Keratinocyte (primary cell): ENCODE results near the gene STIM1. TPM values are rescaled to one million over a fixed set of nuclear protein-coding genes. Genes with fewer than 3 reads are reported as not detected.
A peak's percentile ranks its signal among the peaks of the same experiment; 100 is the strongest.

ENCODE experiments used
- DNase-seq: peaks from one replicate; pipeline ENCODE4 v3.0.0-alpha.2; 2011; ENCODE audit warnings: low read depth, missing footprints, low spot score
- FAIRE-seq: peaks from 2 replicates; lab custom pipeline; 2011; peaks lifted over from hg19 to GRCh38; lab: Jason Lieb, UNC
- H2AFZ ChIP-seq: 2 replicates; pipeline ENCODE4 v1.6.0; 2012; ENCODE audit warnings: low read length, control low read depth, inconsistent platforms; ENCODE audit not compliant: control insufficient read depth
- H3K27ac ChIP-seq: 2 replicates; pipeline ENCODE4 v1.5.1; 2011; ENCODE audit warnings: low read length; ENCODE audit not compliant: control insufficient read depth, insufficient read depth
- H3K27me3 ChIP-seq: 3 replicates; pipeline ENCODE4 v1.6.0; 2011; ENCODE audit warnings: low read length; ENCODE audit not compliant: control insufficient read depth, insufficient read depth; ENCODE audit errors: extremely low read depth
- H3K36me3 ChIP-seq, 2 experiments: 2 replicates in 1 of 2; 3 replicates in 1 of 2; pipeline ENCODE4 v1.5.1; 2011; ENCODE audit warnings: low read length in 2 of 2, mild to moderate bottlenecking in 1 of 2; ENCODE audit not compliant: control insufficient read depth in 2 of 2, insufficient read depth in 2 of 2; ENCODE audit errors: extremely low read depth in 1 of 2
- H3K4me1 ChIP-seq: 3 replicates; pipeline ENCODE4 v1.5.1; 2011; ENCODE audit warnings: low read length; ENCODE audit not compliant: control insufficient read depth, insufficient read depth; ENCODE audit errors: extremely low read depth
- H3K4me2 ChIP-seq: 3 replicates; pipeline ENCODE4 v1.6.0; 2011; ENCODE audit warnings: low read depth, low read length; ENCODE audit not compliant: control insufficient read depth, insufficient read depth; ENCODE audit errors: extremely low read depth
- H3K4me3 ChIP-seq, 3 experiments: fragments of 200-600 bp in 1 of 3; sonication (generic) in 1 of 3; 2 replicates in 2 of 3; 3 replicates in 1 of 3; pipeline ENCODE4 v1.5.1; 2011 to 2016; ENCODE audit warnings: low read length in 3 of 3, mild to moderate bottlenecking in 3 of 3, control low read depth in 2 of 3, inconsistent platforms in 1 of 3, low read depth in 1 of 3, mixed read lengths in 1 of 3, mixed run types in 1 of 3, moderate library complexity in 1 of 3; ENCODE audit not compliant: control insufficient read depth in 2 of 3, insufficient read depth in 2 of 3; ENCODE audit errors: extremely low read depth in 1 of 3
- H3K79me2 ChIP-seq: 2 replicates; pipeline ENCODE4 v1.6.0; 2012; ENCODE audit warnings: low read length; ENCODE audit not compliant: control insufficient read depth, insufficient read depth
- H3K9ac ChIP-seq: 3 replicates; pipeline ENCODE4 v1.6.0; 2011; ENCODE audit warnings: low read length; ENCODE audit not compliant: control insufficient read depth, insufficient read depth; ENCODE audit errors: extremely low read depth
- H3K9me1 ChIP-seq: 3 replicates; pipeline ENCODE4 v1.6.0; 2011; ENCODE audit warnings: low read length; ENCODE audit not compliant: control insufficient read depth, insufficient read depth; ENCODE audit errors: extremely low read depth
- H3K9me3 ChIP-seq: 2 replicates; pipeline ENCODE4 v1.5.1; 2012; ENCODE audit warnings: low read depth, low read length; ENCODE audit not compliant: control insufficient read depth
- H4K20me1 ChIP-seq: 3 replicates; pipeline ENCODE4 v1.6.0; 2011; ENCODE audit warnings: low read length; ENCODE audit not compliant: control insufficient read depth, insufficient read depth; ENCODE audit errors: extremely low read depth
- CTCF ChIP-seq, 3 experiments: IDR thresholded peaks in 1 of 3; conservative IDR thresholded peaks in 1 of 3; optimal IDR thresholded peaks in 1 of 3; 2 replicates in 2 of 3; 3 replicates in 1 of 3; pipeline versions ENCODE3 to v1.5.1; 2011; ENCODE audit warnings: low read length in 3 of 3, mild to moderate bottlenecking in 3 of 3, moderate library complexity in 2 of 3, control low read depth in 1 of 3, inconsistent platforms in 1 of 3; ENCODE audit not compliant: insufficient read depth in 2 of 3; ENCODE audit errors: extremely low read depth in 1 of 3
- EZH2 ChIP-seq: IDR thresholded peaks from one replicate; pipeline ENCODE4 v1.6.1; 2012; ENCODE audit warnings: inconsistent platforms, mild to moderate bottlenecking, low read length, moderate library complexity
- dilution Hi-C: fragments of 300-500 bp; cut with MboI; formaldehyde crosslinking; loops from one replicate; pipeline ENCODE4 v1.7.0; 2020; ENCODE audit warnings: low sequenced_read_pairs; ENCODE audit not compliant: extremely low pct_ligation_motif_present
- polyA plus RNA-seq, 5 experiments: library from polyadenylated mRNA; depleted of rRNA in 3 of 5; stranded (reverse) in 3 of 5; stranded (forward) in 1 of 5; unstranded in 1 of 5; fragments of >200 nt; gene quantifications; 1 replicate in 1 of 5; 2 replicates in 3 of 5; 3 replicates in 1 of 5; pipeline versions ENCODE4 v1.2.1 to v1.2.3, GENCODE V29; 2011 to 2012; ENCODE audit warnings: missing spikeins in 2 of 5, low read depth in 1 of 5, low replicate concordance in 1 of 5

The STIM1 gene
- polyA plus RNA-seq, 1 donor (not counting 4 experiments of a cell fraction or from before 2014, with no cell fraction given): 23.7 TPM

- FAIRE-seq: peak; percentile 65
- Histone ChIP-seq H3K27me3 (no peaks in the 10 kb centered on the region), H2AFZ (no peak overlapping the region), H3K9me1 (no peaks in the 10 kb centered on the region), H3K79me2 (peaks cover 35% of the 10 kb centered on the region), H3K4me1 (peaks cover 51% of the 10 kb centered on the region), H4K20me1 (no peaks in the 10 kb centered on the region), H3K27ac (no peak overlapping the region), H3K4me3 (no peak overlapping the region), H3K36me3 (no peaks in the 10 kb centered on the region), H3K4me2 (peak overlapping the region; percentile 0), H3K9ac (no peak overlapping the region), H3K9me3 (no peaks in the 10 kb centered on the region)
- dilution Hi-C loops: no loop called here
- TF ChIP-seq CTCF (optimal IDR thresholded peaks at IDR 0.05 in 1 of 3, IDR thresholded peaks at IDR 0.05 in 1 of 3, conservative IDR thresholded peaks at IDR 0.05 in 1 of 3; ENCODE audit: extremely low read depth in 1 of 3, insufficient read depth in 2 of 3, low read length in 3 of 3): no peak
- TF ChIP-seq EZH2: no peak
- DNase-seq: no peak
These were observed 52.1 kb downstream of the STIM1 start for GRCh38 chr11:3907590-3907989.

GRCh38 chr11:3909901-3910300, 54.4 kb downstream of the STIM1 start:
- no peak overlapping the region for H3K9ac ChIP-seq
- H3K9me3 ChIP-seq: no peaks in the 10 kb centered on the region
- peaks cover 19% of the 10 kb centered on the region for H3K79me2 ChIP-seq
- DNase-seq (no peak), FAIRE-seq (no peak)
- H3K27me3 ChIP-seq: no peaks in the 10 kb centered on the region
- no peaks in the 10 kb centered on the region for H3K9me1 ChIP-seq
- TF ChIP-seq CTCF (optimal IDR thresholded peaks at IDR 0.05 in 1 of 3, IDR thresholded peaks at IDR 0.05 in 1 of 3, conservative IDR thresholded peaks at IDR 0.05 in 1 of 3; ENCODE audit: extremely low read depth in 1 of 3, insufficient read depth in 2 of 3, low read length in 3 of 3): no peak
- TF ChIP-seq EZH2: no peak
- no peak overlapping the region for H3K4me3 ChIP-seq
- H2AFZ ChIP-seq: no peak overlapping the region
- peaks cover 34% of the 10 kb centered on the region for H3K4me1 ChIP-seq
- H3K36me3 ChIP-seq: no peaks in the 10 kb centered on the region
- H3K4me2 ChIP-seq: no peak overlapping the region
- no peaks in the 10 kb centered on the region for H4K20me1 ChIP-seq
- H3K27ac ChIP-seq: no peak overlapping the region
- dilution Hi-C loops: no loop called here
